Occipital lobe (tissue), 2 donors: ENCODE measurements around the gene OPN1LW. TPM values are rescaled to one million over a fixed set of nuclear protein-coding genes. Genes with fewer than 3 reads are reported as not detected.
"Not testable (repeated sequence)": the region's sequence is repeated elsewhere in the genome, so short reads cannot be mapped to it uniquely, and the experiment has no call there.

Experiments used
- DNase-seq: peaks from one replicate; lab custom pipeline; 2025; lab: John Stamatoyannopoulos, UW
- total RNA-seq: library from RNA; depleted of rRNA; stranded (reverse); fragments of >200 nt; gene quantifications from one replicate; pipeline ENCODE4 v1.2.3, GENCODE V29; 2014

The OPN1LW gene
- total RNA-seq, 1 donor from 2014 or later, result not detected

DNA sequence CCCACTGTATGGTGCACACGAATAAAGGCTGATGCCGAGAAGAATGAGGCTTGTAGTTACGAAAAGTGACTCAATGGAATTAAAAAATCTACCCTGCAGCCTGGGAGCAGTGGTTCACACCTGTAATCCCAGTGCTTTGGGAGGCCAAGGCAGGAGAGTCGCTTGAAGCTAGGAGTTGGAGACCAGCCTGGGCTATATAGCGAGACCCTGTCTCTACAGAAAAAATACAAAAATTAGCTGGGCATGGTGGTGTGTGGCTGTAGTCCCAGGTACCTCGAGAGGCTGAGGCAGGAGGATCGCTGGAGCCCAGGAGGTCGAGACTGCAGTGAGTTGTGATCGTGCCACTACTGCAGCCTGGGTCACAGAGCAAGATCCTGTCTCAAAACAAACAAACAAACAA, 11.7 kb upstream of the OPN1LW start:
- no peak for DNase-seq

DNA sequence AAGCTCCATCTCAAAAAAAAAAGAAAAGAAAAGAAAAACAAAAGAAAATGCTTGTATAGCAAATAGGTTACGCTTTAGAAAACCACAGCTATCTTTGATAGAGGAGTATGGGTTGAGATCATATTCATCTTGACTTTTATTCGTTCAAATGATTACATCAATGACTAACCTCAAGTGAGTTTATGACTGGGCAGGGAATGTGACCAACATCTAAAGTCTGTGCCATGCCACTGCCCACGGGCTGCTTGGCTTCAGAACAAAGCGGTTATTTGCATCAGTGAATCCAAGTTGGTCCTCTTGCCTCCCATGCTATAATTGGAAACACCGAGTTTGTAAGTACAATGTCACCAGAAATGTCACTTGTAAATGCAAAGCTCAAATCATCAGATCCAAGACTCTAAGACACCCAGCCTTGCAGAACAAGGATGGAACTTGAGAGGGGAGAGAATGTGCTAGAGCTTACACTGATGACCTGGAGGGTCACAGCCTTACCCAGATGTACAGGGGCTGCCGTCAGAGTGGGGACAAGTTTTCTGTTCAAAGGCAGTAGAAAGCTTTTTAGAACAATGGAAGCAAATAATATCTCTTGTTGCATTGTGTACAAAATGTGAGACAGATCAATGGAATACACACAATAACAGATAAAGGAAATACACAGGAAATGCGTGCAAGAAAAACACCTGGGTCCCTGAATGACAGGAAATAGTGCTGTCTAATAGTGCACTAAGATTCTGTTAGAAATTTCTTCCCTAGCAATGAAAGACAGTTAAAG, 8.4 kb upstream of the OPN1LW start:
- no peak for DNase-seq

DNA sequence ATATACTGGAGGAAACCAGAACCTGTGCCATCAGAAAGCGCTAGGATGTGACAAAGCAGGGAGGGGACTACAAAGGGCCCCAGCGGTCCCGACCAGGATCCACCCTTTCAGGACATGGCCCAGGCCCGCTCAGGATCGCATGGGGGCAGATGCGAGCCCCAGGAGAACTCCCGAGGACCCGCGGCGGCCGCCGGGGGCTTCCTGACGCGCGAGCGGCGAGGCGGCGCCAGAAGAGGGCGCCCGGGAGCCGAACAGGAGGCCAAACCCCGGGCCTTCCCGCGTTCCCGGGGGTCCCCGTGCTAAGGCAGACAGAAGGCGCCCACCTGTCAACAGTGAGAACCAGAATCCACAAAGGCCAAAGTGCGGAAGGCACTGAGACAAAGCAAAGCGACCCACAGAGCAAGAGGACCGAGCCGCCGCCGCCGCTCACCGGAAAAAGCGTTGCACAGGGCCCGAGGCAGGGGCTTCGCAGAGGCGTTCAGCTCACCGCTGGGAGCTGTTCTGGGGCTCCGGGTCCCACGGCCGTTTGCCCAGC, 7.3 kb upstream of the OPN1LW start:
- no peak for DNase-seq

DNA sequence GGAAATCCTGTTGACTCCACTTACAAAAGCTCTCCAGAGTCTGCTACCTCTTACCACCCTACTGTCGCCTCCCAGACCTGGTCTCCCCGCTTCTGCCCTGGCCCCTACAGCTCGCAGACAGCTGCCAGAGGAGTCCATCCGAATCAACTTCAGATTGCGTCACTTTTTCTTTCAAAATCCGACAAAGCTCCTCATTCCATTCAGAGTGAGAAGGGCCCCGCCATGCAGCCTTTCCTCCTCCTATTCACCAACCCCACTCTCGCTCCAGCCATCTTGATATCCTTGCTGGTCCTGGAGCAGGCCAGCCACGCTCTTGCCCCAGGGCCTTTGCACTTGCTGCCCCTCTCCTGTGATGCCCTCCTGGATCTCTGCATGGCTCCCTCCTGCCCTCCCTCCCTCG, 5.2 kb upstream of the OPN1LW start:
- DNase-seq, result no peak

DNA sequence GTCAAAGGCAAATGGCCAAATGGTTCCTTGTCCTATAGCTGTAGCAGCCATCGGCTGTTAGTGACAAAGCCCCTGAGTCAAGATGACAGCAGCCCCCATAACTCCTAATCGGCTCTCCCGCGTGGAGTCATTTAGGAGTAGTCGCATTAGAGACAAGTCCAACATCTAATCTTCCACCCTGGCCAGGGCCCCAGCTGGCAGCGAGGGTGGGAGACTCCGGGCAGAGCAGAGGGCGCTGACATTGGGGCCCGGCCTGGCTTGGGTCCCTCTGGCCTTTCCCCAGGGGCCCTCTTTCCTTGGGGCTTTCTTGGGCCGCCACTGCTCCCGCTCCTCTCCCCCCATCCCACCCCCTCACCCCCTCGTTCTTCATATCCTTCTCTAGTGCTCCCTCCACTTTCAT, 3.8 kb upstream of the OPN1LW start:
- no peak for DNase-seq

DNA sequence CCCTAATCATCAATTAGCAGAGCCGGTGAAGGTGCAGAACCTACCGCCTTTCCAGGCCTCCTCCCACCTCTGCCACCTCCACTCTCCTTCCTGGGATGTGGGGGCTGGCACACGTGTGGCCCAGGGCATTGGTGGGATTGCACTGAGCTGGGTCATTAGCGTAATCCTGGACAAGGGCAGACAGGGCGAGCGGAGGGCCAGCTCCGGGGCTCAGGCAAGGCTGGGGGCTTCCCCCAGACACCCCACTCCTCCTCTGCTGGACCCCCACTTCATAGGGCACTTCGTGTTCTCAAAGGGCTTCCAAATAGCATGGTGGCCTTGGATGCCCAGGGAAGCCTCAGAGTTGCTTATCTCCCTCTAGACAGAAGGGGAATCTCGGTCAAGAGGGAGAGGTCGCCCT, 3.3 kb upstream of the OPN1LW start:
- DNase-seq, result no peak

DNA sequence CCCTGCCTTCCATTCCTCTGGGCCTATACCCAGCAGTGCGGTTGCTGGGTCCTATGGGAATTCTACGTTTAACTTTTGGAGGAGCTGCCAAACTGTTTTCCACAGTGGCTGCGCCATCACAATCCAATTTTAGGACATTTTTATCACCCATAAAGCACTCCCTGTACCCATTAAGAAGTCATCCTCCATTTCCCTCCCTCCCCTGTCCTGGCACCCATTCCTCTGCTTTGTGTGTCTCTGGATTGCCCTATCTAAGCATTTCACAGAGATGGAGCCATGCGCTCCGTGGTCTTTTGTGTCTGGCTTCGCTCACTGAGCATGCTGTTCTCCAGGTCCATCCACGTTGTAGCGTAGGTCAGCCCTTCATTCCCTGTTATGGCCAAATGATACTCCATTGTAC, 1.7 kb upstream of the OPN1LW start:
- DNase-seq, result no peak

DNA sequence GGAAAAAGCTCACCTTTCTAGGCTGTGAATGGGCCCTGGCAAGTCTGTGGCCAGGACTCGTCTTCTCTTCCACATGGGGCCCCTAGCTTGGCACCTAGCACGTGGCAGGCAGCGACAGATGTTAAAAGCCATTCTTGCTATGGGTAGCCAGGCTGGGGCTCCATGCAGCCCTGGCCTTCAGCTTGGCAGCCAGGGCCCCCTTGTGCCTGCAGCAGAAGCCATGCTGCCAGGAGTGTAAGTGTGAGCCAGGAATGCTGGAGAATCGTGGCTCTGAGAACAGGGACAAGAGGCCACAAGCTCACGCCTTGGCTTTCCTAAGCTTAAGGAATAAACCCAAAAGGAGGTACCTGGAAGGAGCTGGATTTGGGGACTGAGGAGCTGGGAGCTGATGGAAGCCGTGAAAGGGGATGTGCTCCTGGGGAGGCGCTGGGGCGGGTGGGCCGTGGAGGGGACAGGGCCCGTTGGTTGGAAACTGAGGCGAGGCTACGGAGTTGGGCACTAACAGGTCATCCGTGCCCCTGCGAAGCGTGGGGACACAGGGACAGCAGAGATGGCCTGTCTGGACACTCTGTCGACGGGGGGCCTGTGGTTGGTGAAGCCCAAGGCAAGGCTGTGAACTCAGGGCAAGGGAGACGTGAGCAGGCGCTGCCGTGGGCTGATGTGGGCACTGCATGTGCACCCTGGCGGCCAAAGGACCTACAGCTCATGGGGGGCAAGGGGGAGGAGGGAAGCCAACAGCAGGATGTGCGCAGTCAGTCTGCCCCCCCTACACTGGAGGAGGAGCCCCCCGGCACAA, 895 bp upstream of the OPN1LW start:
- DNase-seq, result no peak

DNA sequence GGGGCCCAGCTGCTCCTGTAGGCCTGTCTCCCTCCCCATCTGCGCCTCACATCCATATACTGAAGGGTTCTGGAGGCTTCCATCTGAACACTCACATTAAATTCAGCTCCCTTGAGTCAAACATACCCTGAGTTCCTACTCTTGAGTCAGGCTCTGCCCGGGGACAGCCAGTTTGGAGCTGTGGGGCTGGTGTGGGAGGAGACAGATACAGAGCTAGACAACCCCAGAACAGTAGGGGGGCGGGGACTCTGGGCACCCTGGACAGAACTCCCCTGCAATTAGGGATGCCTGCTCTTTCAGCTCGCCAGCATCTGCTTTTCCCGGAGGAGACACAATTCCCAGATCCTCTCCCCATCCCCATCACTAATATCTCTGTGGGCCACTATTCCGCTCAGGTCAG, 7.0 kb downstream of the OPN1LW start:
- DNase-seq, result not testable (repeated sequence)

DNA sequence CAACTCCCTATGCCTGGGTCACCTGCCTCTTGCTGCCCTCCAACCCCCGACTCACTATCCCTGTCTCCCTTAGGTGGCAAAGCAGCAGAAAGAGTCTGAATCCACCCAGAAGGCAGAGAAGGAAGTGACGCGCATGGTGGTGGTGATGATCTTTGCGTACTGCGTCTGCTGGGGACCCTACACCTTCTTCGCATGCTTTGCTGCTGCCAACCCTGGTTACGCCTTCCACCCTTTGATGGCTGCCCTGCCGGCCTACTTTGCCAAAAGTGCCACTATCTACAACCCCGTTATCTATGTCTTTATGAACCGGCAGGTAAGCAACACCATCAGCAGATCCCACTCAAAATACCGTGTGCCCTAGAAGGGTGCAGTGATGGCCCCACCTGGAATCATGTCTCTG, 12.2 kb downstream of the OPN1LW start:
- DNase-seq, result not testable (repeated sequence)

DNA sequence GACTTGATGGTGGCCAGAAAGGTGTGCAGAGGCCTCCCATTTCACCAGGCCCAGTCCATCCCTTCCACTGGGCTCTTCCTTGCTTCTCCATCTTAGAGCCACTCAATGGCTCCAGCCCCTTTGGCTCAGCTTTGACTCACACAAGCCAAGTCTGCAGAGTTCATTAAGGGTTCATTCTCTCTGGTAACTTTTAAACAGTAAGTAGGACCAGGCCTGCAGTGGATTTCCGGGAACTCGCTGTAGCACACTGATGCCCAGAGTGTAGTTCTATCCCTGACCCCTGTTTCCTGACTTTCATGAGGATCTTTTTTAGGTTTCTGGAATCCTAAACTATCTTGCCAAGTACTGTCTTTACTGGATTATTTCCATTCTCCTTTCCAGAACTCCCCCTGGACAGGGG, 13.2 kb downstream of the OPN1LW start:
- DNase-seq, result not testable (repeated sequence)

DNA sequence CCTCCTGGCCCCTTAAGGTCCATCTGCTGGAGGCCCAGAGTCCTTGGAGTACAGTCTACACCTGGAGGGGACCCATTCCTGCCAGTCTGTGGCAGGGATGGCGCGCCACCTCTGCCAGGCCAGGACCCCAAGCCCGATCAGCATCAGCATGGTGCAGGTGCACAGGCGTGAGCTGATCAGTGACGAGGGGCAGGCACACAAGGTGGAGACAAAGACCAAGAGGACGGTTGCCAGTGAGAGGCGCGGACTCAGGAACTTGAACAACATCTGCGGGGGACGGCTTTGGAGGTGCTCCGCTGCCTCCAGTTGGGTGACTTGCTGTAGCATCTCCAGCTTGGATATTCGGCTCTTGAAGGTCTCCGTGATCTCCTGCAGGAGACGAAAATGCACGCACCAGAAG, 15.3 kb downstream of the OPN1LW start:
- not testable (repeated sequence) for DNase-seq

DNA sequence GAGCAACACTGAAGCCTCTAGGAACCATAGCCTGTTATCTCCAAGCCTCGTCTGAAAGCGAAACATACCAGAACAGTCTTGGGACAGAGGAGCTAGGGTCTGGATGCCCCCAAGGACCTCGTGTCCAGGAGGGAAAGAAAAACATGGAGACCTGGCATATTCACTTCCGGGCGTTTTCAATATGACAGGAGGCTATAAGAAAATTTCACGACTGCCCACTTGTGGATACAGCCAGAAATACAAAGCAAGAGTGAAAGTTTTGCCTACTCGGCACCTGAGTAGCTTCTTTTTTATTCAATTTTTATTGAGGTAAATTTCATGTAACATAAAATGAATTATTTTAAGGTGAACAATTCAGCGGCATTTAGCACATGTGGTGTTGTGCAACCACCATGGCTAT, 20.9 kb downstream of the OPN1LW start:
- not testable (repeated sequence) for DNase-seq

DNA sequence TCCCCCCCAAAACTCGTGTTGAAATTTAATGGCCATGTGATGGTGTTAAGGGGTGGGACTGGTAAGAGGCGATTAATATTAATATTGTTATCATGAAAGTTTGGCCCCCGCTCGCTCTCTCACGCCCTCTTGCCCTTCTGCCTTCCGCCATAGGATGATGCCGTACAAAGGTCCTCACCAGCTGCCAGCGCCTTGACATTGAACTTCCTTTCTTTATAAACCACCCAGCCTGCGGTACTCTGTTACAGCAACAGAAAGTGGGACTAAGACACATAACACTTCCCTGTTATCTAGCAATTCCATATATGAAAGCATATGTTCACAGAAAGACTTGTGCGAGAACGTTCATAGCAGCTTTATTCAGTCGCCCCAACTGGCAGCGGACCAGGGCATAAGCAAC, 24.3 kb downstream of the OPN1LW start:
- DNase-seq, result not testable (repeated sequence)

DNA sequence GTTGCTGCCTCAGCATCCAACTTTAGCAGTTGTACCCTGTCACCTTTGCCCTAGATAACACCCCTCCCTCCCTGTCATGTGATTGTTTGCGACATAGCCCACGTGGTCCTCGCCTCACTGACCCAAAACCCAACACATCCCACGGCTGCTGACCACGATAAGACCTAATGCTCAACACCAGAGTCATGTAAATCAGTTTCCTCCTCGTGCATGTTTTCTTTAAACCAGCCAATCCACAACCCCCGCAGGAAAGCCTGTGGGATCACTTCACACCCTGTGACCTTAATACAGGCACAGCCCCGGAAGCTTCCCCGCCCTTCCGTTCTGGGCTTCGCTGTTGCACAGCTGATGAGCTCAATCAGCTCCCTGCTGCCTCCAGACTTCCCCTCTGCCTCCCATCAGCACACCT, 28.5 kb downstream of the OPN1LW start:
- not testable (repeated sequence) for DNase-seq

DNA sequence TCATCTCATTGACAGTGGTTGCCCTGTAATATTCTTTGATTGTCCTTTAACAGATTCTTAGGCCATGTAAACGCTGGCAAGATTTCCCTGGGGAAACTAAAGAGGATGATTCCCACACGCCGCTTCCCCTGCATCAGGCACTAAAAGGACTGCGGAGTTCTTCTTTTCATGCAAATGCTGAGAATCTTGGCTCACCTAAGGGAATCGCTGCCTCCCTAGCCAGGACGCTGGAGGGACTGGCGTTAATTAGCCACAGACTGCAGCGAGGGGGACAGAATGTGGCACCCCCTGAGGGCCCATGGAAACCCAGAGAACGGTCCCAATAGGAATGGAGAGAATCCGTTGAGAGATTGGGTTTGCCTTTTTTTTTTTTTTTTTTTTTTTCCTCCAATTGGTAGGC, 30.3 kb downstream of the OPN1LW start:
- not testable (repeated sequence) for DNase-seq

DNA sequence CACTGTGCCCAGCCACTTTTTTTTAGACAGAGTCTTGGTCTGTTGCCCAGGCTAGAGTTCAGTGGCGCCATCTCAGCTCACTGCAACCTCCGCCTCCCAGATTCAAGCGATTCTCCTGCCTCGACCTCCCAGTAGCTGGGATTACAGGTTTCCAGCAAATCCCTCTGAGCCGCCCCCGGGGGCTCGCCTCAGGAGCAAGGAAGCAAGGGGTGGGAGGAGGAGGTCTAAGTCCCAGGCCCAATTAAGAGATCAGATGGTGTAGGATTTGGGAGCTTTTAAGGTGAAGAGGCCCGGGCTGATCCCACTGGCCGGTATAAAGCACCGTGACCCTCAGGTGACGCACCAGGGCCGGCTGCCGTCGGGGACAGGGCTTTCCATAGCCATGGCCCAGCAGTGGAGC, 38.3 kb downstream of the OPN1LW start, which contains the start of gene OPN1MW:
TSS of gene OPN1MW (plus strand) at position 301 of the 400 bp plus-strand sequence. CDS start at position 383, 82 bp downstream.
- not testable (repeated sequence) for DNase-seq

DNA sequence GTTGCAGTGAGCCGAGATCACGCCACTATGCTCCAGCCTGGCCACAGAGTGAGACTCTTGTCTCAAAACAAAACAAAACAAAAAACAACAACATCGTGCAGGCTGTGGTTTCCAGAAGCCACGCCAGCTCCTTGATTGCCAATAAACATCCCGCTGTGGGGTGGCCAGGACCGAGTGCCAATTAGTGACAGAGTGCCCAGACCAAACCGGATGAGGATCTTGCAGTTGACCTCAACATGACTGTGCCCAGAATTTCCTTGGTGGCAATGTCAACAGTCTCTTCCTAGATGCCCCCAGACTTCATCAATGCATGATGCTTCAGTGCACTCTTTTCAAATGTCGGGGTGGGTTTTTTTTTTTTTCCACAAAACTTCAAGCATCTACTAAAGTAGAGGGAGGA, 39.8 kb downstream of the OPN1LW start:
- not testable (repeated sequence) for DNase-seq

DNA sequence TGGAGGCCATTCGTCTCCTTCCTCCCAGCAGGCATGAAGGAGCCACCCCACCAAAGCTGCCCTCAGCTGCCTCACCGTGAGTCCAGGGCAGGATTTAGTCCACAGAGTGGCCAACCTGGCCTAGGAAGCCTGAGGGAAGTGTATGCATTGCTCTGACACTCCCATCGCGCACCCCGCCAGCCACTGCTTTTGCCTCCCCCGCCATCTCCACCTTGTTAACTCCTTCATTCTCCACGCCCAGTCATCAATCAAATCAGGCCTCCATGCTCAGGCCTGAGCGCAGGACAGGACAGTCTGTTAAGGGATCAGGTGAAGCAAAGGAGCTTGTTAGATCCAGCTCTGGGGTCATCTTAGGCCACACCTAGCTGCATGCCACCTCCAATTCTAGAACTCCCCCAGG, 48.8 kb downstream of the OPN1LW start:
- DNase-seq, result not testable (repeated sequence)

DNA sequence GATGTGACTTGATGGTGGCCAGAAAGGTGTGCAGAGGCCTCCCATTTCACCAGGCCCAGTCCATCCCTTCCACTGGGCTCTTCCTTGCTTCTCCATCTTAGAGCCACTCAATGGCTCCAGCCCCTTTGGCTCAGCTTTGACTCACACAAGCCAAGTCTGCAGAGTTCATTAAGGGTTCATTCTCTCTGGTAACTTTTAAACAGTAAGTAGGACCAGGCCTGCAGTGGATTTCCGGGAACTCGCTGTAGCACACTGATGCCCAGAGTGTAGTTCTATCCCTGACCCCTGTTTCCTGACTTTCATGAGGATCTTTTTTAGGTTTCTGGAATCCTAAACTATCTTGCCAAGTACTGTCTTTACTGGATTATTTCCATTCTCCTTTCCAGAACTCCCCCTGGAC, 50.3 kb downstream of the OPN1LW start:
- DNase-seq, result not testable (repeated sequence)

DNA sequence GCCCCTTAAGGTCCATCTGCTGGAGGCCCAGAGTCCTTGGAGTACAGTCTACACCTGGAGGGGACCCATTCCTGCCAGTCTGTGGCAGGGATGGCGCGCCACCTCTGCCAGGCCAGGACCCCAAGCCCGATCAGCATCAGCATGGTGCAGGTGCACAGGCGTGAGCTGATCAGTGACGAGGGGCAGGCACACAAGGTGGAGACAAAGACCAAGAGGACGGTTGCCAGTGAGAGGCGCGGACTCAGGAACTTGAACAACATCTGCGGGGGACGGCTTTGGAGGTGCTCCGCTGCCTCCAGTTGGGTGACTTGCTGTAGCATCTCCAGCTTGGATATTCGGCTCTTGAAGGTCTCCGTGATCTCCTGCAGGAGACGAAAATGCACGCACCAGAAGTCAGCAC, 52.4 kb downstream of the OPN1LW start:
- DNase-seq, result not testable (repeated sequence)
